Osteocyte (in vitro differentiated cells): ENCODE data around the gene POC1A. TPM values are rescaled to one million over a fixed set of nuclear protein-coding genes. Genes with fewer than 3 reads are reported as not detected.

ENCODE experiments used
- DNase-seq: peaks from one replicate; pipeline ENCODE4 v3.0.0; 2021; ENCODE audit warnings: mixed read lengths; ENCODE audit not compliant: unreplicated experiment; ENCODE audit errors: extremely low spot score
- H3K27ac Mint-ChIP-seq: one replicate; pipeline ENCODE4 v1.8.0; 2021; ENCODE audit warnings: mild to moderate bottlenecking, mixed read lengths; ENCODE audit not compliant: unreplicated experiment
- H3K27me3 Mint-ChIP-seq: one replicate; pipeline ENCODE4 v1.8.0; 2021; ENCODE audit warnings: mixed read lengths; ENCODE audit not compliant: unreplicated experiment
- H3K36me3 Mint-ChIP-seq: one replicate; pipeline ENCODE4 v1.8.0; 2021; ENCODE audit warnings: mixed read lengths; ENCODE audit not compliant: unreplicated experiment
- H3K4me1 Mint-ChIP-seq: one replicate; pipeline ENCODE4 v1.8.0; 2021; ENCODE audit warnings: mixed read lengths; ENCODE audit not compliant: unreplicated experiment
- H3K4me3 Mint-ChIP-seq: one replicate; pipeline ENCODE4 v1.8.0; 2021; ENCODE audit warnings: mild to moderate bottlenecking, moderate library complexity, mixed read lengths; ENCODE audit not compliant: unreplicated experiment
- H3K9me3 Mint-ChIP-seq: one replicate; pipeline ENCODE4 v1.8.0; 2021; ENCODE audit warnings: mixed read lengths; ENCODE audit not compliant: unreplicated experiment
- CTCF ChIP-seq: fragments of 200-600 bp; sonication (generic); IDR thresholded peaks from 2 replicates; pipeline ENCODE4 v1.5.0; 2021; ENCODE audit warnings: antibody characterized with exemption, mild to moderate bottlenecking, moderate library complexity
- total RNA-seq: library from RNA; stranded (reverse); gene quantifications from 2 replicates; pipeline ENCODE4 v1.2.1, GENCODE V29; 2021

Gene POC1A
- total RNA-seq, 1 donor from 2014 or later = 5.1 TPM

GRCh38 chr3:52146811-52147210, 7.4 kb downstream of the POC1A start:
- DNase-seq = no peak
- no peak for TF ChIP-seq CTCF
- no peaks in the 10 kb centered on the region for H3K27me3 Mint-ChIP-seq

GRCh38 chr3:52146189-52146588, 8.0 kb downstream of the POC1A start:
- Mint-ChIP-seq H3K4me3 (no peak overlapping the region), H3K27me3 (no peaks in the 10 kb centered on the region), H3K9me3 (no peaks in the 10 kb centered on the region), H3K36me3 (no peaks in the 10 kb centered on the region), H3K27ac (no peak overlapping the region), H3K4me1 (peaks cover 2% of the 10 kb centered on the region)
- TF ChIP-seq CTCF = no peak
- DNase-seq = no peak

More at GRCh38 chr3:52146811-52147210, 7.4 kb downstream of the POC1A start:
- Mint-ChIP-seq H3K36me3 (no peaks in the 10 kb centered on the region), H3K4me3 (no peak overlapping the region), H3K4me1 (peaks cover 2% of the 10 kb centered on the region), H3K27ac (no peak overlapping the region), H3K9me3 (no peaks in the 10 kb centered on the region)

DNA sequence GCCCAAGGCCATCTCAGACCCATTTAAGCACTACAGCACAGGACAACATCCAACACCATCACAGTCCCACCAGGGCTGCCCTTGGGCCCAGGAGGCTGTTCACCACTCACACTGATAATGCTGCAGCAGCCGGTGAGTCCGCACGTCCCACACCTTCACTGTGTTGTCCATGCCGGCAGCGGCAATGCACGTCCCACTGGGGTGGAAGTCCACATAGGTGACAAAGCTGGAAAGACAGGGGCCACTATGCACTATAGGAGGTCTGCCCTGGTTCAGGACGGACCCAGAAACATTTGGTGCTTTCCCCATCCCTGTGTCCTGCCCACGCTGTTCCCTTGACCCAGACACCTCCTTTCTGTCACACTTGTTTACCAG, 8.5 kb downstream of the POC1A start:
- Mint-ChIP-seq H3K4me3 (no peak overlapping the region), H3K36me3 (no peaks in the 10 kb centered on the region), H3K9me3 (no peaks in the 10 kb centered on the region), H3K4me1 (peaks cover 2% of the 10 kb centered on the region), H3K27ac (no peak overlapping the region), H3K27me3 (no peaks in the 10 kb centered on the region)
- DNase-seq = no peak
- no peak for TF ChIP-seq CTCF

- TF ChIP-seq CTCF = no peak
- Mint-ChIP-seq H3K27ac (no peak overlapping the region), H3K4me1 (peaks cover 2% of the 10 kb centered on the region), H3K36me3 (no peaks in the 10 kb centered on the region), H3K27me3 (no peaks in the 10 kb centered on the region), H3K9me3 (no peaks in the 10 kb centered on the region), H3K4me3 (no peak overlapping the region)
- no peak for DNase-seq
Measured at GRCh38 chr3:52144796-52145735, 9.2 kb downstream of the POC1A start.

DNA sequence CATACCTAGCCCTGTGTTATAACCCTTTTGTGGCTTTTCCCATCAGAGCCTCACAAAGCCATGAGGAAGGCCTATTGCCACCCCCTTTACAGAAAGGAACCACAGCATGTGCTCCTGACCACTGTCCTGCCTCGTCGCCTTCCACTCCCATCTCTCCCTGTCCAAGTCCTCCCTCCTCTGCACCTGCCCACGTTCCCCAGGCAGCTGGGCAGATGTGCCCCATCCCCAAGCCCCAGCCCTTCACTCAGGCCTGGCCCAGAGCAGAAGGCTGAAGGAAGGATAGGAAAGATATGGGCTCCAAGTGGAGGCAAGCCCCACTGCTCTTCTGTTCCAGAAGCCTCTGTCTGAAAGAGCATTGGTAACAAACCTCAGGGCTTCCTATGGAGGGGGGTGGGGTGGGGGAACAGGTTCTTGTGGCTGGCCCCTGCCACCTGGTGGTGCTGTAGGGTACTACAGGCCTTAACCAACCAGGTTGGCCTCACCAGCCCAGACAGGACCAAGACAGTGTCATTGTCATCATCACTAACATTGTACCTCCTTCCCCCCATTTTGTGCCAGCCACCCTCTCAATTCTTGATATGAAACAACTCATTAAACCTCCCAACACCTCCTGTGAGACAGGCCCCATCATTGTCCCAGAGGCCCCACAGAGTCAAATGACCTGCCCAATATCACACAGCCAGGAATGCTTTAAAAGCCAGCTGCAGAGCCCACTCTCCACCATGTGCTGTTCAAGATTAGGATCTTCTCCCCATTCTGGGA, 10.0 kb downstream of the POC1A start:
- Mint-ChIP-seq H3K4me3 (no peak overlapping the region), H3K4me1 (peaks cover 2% of the 10 kb centered on the region), H3K27ac (no peak overlapping the region), H3K36me3 (peaks cover 2% of the 10 kb centered on the region), H3K27me3 (no peaks in the 10 kb centered on the region), H3K9me3 (no peaks in the 10 kb centered on the region)
- TF ChIP-seq CTCF = peak; percentile 96
- peak; percentile 93 for DNase-seq
